Measurements from ENCODE around the gene PRR29. TPM values are rescaled to one million over a fixed set of nuclear protein-coding genes. Genes with fewer than 3 reads are reported as not detected.
A peak's percentile ranks its signal among the peaks of the same experiment; 100 is the strongest.

The PRR29 gene
- total RNA-seq = 1 to 10 TPM; 1.0 to 1.5 TPM

DNA sequence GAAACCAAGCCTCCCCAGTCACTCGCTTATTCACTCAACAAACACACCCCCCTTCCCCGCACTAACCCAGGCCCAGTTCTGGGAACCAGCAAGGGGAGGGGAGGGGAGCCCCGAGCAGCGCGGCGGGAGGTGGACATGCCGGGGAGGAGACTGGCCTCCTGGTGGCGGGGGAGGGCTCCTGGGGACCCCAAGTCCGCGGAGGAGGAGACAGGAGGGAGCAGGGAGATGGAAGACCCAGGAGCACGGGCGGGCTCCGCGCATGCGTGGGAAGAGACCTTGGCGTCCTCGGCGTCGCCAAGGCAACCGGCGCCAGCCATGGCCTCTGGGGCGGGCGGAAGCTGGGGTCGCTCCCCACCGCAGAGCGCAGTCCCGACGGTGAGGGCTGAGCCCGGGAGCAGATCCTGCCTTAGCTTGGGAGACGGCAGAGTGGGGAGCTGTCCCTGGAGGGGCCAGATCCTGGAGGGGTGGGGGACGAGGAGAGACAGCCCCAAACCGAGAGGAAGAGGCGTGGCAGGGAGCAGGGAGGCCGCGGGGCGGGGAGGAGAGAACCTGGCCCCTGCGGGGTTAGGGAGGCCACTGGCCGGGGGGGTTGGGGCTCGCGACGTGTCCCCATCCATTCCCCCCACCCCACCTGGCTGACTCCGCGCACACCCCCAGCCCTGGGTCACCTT lies at the start of gene PRR29:
Gene PRR29 (plus strand): TSS at position 302 of the 671 bp plus-strand sequence. CDS start 14 bp downstream, at position 316.
- peaks cover 30% of the 10 kb centered on the region for H3K4me1 Mint-ChIP-seq
- peak; percentile 84 for DNase-seq
- H3K27ac Mint-ChIP-seq = peak within 1 kb of the TSS; percentile 31
- peak; percentile 76 for ATAC-seq
- POLR2A ChIA-PET = interaction anchor here (0.6 kb wide), 2 partner anchors 11 to 146 kb away, joined by 3 to 5 read pairs; no protein-coding TSS in a partner anchor
- peak within 1 kb of the TSS; percentile 80 for H3K4me3 Mint-ChIP-seq
- no peaks in the 10 kb centered on the region for H3K27me3 Mint-ChIP-seq
- H3K9me3 Mint-ChIP-seq (ENCODE audit: low read depth) = no peaks in the 10 kb centered on the region
- intact Hi-C loops (cut with DNase I, micrococcal nuclease) = loop anchor here (1.0 to 2.0 kb wide), 4 partner anchors 13 to 79 kb away; partner anchors contain the start of genes GH1 (in 1 of the 2) and ICAM2 (in 1 of the 2)
- CTCF ChIA-PET = interaction anchor here (1.2 to 8.0 kb wide), 4 partner anchors 15 to 86 kb away, joined by 3 to 37 read pairs (median 4); no protein-coding TSS in a partner anchor
- H3K36me3 Mint-ChIP-seq (ENCODE audit: low read depth) = peaks cover under 1% of the 10 kb centered on the region

- intact Hi-C loops (cut with DNase I, micrococcal nuclease) = no loop called here
- DNase-seq (no peak), ATAC-seq (no peak)
- Mint-ChIP-seq H3K27me3 (no peaks in the 10 kb centered on the region), H3K4me1 (peaks cover 13% of the 10 kb centered on the region), H3K27ac (no peak overlapping the region), H3K36me3 (ENCODE audit: low read depth) (no peaks in the 10 kb centered on the region), H3K9me3 (ENCODE audit: low read depth) (no peaks in the 10 kb centered on the region), H3K4me3 (no peak overlapping the region)
- CTCF ChIA-PET = interaction anchor here (1.2 to 1.9 kb wide), 2 partner anchors 15 to 29 kb away, joined by 3 to 5 read pairs; no protein-coding TSS in a partner anchor
- POLR2A ChIA-PET = no interaction called here
Observed at GRCh38 chr17:63948521-63948920, 49.6 kb upstream of the PRR29 start.

DNA sequence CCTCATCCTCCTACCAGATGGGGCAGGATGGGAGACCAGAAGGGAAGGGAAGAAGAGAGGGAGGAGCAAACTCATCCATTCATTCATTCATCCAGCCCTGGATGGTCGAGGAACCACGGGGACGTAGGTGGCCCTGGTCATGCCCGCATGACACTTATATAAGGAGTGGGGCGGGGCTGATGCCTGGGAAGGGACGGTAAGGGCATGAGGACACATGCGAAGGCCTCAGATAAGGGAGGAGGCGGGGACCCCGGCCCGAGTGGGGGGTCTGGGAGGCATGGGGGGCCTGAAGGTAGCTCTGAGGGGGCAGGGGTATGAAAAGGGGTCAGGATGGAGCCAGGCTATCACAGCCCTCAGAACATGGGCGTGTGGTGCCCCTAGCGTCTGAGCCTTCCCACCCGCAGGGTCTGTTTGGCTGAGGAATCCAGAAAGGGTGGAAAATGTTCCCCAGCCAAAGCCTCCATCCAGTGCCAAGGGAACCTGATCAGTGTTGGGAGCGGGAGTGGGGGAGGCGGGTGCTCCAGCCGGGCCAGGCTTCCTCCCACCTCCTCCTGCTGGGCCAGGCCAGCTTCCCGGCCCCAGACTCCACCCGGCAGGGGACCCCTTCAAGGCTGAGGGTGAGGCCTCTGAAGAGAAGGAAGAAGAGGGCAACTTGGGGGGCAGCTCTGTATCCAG lies 48.4 kb upstream of the PRR29 start:
- Mint-ChIP-seq H3K27me3 (no peaks in the 10 kb centered on the region), H3K36me3 (ENCODE audit: low read depth) (no peaks in the 10 kb centered on the region), H3K4me3 (no peak overlapping the region), H3K27ac (no peak overlapping the region), H3K4me1 (peaks cover 23% of the 10 kb centered on the region), H3K9me3 (ENCODE audit: low read depth) (no peaks in the 10 kb centered on the region)
- CTCF ChIA-PET = interaction anchor here (1.1 to 1.9 kb wide), 3 partner anchors 14 to 82 kb away, joined by 3 to 5 read pairs (median 4); no protein-coding TSS in a partner anchor
- intact Hi-C loops (cut with DNase I, micrococcal nuclease) = loop anchor here in 1 of 2 experiments (5.0 kb wide), 1 partner anchor 43 kb away; no protein-coding TSS in a partner anchor
- ATAC-seq (no peak), DNase-seq (no peak)
- POLR2A ChIA-PET = no interaction called here

GRCh38 chr17:63950940-63951907 lies 46.9 kb upstream of the PRR29 start:
- Mint-ChIP-seq H3K4me3 (no peak overlapping the region), H3K4me1 (peaks cover 25% of the 10 kb centered on the region), H3K9me3 (ENCODE audit: low read depth) (no peaks in the 10 kb centered on the region), H3K36me3 (ENCODE audit: low read depth) (no peaks in the 10 kb centered on the region), H3K27me3 (no peaks in the 10 kb centered on the region), H3K27ac (no peak overlapping the region)
- DNase-seq = peak; percentile 59
- CTCF ChIA-PET = interaction anchor here (0.8 to 1.5 kb wide), 7 partner anchors 13 to 201 kb away, joined by 3 to 8 read pairs (median 4); no protein-coding TSS in a partner anchor
- no peak for ATAC-seq
- intact Hi-C loops (cut with DNase I, micrococcal nuclease) = loop anchor here in 1 of 2 experiments (5.0 kb wide), 1 partner anchor 41 kb away; no protein-coding TSS in a partner anchor
- POLR2A ChIA-PET = interaction anchor here (0.7 to 0.8 kb wide), 2 partner anchors 194 to 240 kb away, joined by 3 to 4 read pairs; no protein-coding TSS in a partner anchor

- peak overlapping the region; percentile 71 for H3K27ac Mint-ChIP-seq
- no peaks in the 10 kb centered on the region for H3K36me3 Mint-ChIP-seq (ENCODE audit: low read depth)
- ChIA-PET POLR2A (interaction anchor here (1.1 kb wide), 1 partner anchor 21 kb away, joined by 4 read pairs; no protein-coding TSS in a partner anchor), CTCF (interaction anchor here (0.5 to 3.7 kb wide), 14 partner anchors 8 to 904 kb away, joined by 3 to 23 read pairs (median 3); partner anchors contain the start of gene GH1)
- ATAC-seq (peak; percentile 78), DNase-seq (peak; percentile 66)
- intact Hi-C loops (cut with DNase I, micrococcal nuclease) = loop anchor here in 1 of 2 experiments (5.0 kb wide), 1 partner anchor 38 kb away; no protein-coding TSS in a partner anchor
- peaks cover 19% of the 10 kb centered on the region for H3K4me1 Mint-ChIP-seq
- H3K9me3 Mint-ChIP-seq (ENCODE audit: low read depth) = no peaks in the 10 kb centered on the region
- no peak overlapping the region for H3K4me3 Mint-ChIP-seq
- no peaks in the 10 kb centered on the region for H3K27me3 Mint-ChIP-seq
Observed at GRCh38 chr17:63954402-63955063, 43.6 kb upstream of the PRR29 start.

DNA sequence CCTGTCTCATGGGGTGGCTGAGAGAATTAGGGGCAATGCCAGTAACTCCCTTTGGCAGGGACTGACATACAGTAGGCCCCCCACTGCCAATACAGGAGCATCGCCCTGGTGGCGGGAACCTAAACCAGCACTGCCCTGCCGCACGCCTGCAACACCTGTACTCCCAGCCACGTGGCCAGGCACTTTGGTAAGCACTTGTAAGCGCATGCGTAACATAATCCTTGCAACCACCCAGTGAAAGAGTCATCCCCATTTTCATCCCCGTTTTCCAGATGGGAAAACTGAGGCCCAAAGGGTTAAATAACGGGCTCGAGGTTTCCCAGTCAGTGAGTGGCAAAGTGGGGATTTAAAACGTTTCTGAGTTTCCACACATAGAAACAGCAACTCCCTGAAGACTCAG lies 42.9 kb upstream of the PRR29 start:
- Mint-ChIP-seq H3K4me1 (peaks cover 19% of the 10 kb centered on the region), H3K27ac (peak overlapping the region; percentile 28), H3K27me3 (no peaks in the 10 kb centered on the region), H3K4me3 (no peak overlapping the region), H3K36me3 (ENCODE audit: low read depth) (no peaks in the 10 kb centered on the region), H3K9me3 (ENCODE audit: low read depth) (no peaks in the 10 kb centered on the region)
- ATAC-seq = no peak
- no peak for DNase-seq
- intact Hi-C loops (cut with DNase I, micrococcal nuclease) = no loop called here
- CTCF ChIA-PET = interaction anchor here (0.6 to 3.7 kb wide), 8 partner anchors 9 to 904 kb away, joined by 3 to 23 read pairs (median 4); no protein-coding TSS in a partner anchor
- POLR2A ChIA-PET = no interaction called here

GRCh38 chr17:63955791-63956190 lies 42.4 kb upstream of the PRR29 start:
- H3K4me1 Mint-ChIP-seq = peaks cover 19% of the 10 kb centered on the region
- H3K36me3 Mint-ChIP-seq (ENCODE audit: low read depth) = no peaks in the 10 kb centered on the region
- ATAC-seq (no peak), DNase-seq (no peak)
- ChIA-PET CTCF (interaction anchor here (1.0 to 3.7 kb wide), 3 partner anchors 9 to 36 kb away, joined by 3 to 23 read pairs (median 5); no protein-coding TSS in a partner anchor), POLR2A (no interaction called here)
- H3K4me3 Mint-ChIP-seq = no peak overlapping the region
- intact Hi-C loops (cut with DNase I, micrococcal nuclease) = no loop called here
- no peaks in the 10 kb centered on the region for H3K9me3 Mint-ChIP-seq (ENCODE audit: low read depth)
- no peaks in the 10 kb centered on the region for H3K27me3 Mint-ChIP-seq
- H3K27ac Mint-ChIP-seq = no peak overlapping the region

- CTCF ChIA-PET = interaction anchor here (1.4 to 3.7 kb wide), 2 partner anchors 10 to 37 kb away, joined by 5 to 23 read pairs; no protein-coding TSS in a partner anchor
- no peaks in the 10 kb centered on the region for H3K36me3 Mint-ChIP-seq (ENCODE audit: low read depth)
- no peak overlapping the region for H3K27ac Mint-ChIP-seq
- POLR2A ChIA-PET = interaction anchor here (1.0 kb wide), 1 partner anchor 9 kb away, joined by 3 read pairs; no protein-coding TSS in a partner anchor
- intact Hi-C loops (cut with DNase I, micrococcal nuclease) = no loop called here
- H3K9me3 Mint-ChIP-seq (ENCODE audit: low read depth) = no peaks in the 10 kb centered on the region
- DNase-seq (no peak), ATAC-seq (peak; percentile 13)
- H3K4me3 Mint-ChIP-seq = no peak overlapping the region
- no peaks in the 10 kb centered on the region for H3K27me3 Mint-ChIP-seq
- H3K4me1 Mint-ChIP-seq = peaks cover 20% of the 10 kb centered on the region
Observed at GRCh38 chr17:63956296-63956920, 41.7 kb upstream of the PRR29 start.

GRCh38 chr17:63960006-63960405 lies 38.1 kb upstream of the PRR29 start:
- POLR2A ChIA-PET = no interaction called here
- intact Hi-C loops (cut with DNase I, micrococcal nuclease) = no loop called here
- no peak for DNase-seq
- Mint-ChIP-seq H3K27me3 (no peaks in the 10 kb centered on the region), H3K36me3 (ENCODE audit: low read depth) (no peaks in the 10 kb centered on the region), H3K4me3 (no peak overlapping the region), H3K27ac (no peak overlapping the region), H3K4me1 (peaks cover 10% of the 10 kb centered on the region), H3K9me3 (ENCODE audit: low read depth) (no peaks in the 10 kb centered on the region)
- no peak for ATAC-seq
- CTCF ChIA-PET = interaction anchor here (1.0 kb wide), 1 partner anchor 13 kb away, joined by 4 read pairs; no protein-coding TSS in a partner anchor

GRCh38 chr17:63960430-63960829 lies 37.7 kb upstream of the PRR29 start:
- no peaks in the 10 kb centered on the region for H3K36me3 Mint-ChIP-seq (ENCODE audit: low read depth)
- no peaks in the 10 kb centered on the region for H3K27me3 Mint-ChIP-seq
- POLR2A ChIA-PET = no interaction called here
- H3K9me3 Mint-ChIP-seq (ENCODE audit: low read depth) = no peaks in the 10 kb centered on the region
- peaks cover 8% of the 10 kb centered on the region for H3K4me1 Mint-ChIP-seq
- DNase-seq (no peak), ATAC-seq (no peak)
- intact Hi-C loops (cut with DNase I, micrococcal nuclease) = no loop called here
- CTCF ChIA-PET = interaction anchor here (1.0 kb wide), 1 partner anchor 13 kb away, joined by 4 read pairs; no protein-coding TSS in a partner anchor
- no peak overlapping the region for H3K27ac Mint-ChIP-seq
- no peak overlapping the region for H3K4me3 Mint-ChIP-seq
